Endothelial cell of umbilical vein (primary cell): ENCODE data around the gene KANK4. TPM values are rescaled to one million over a fixed set of nuclear protein-coding genes. Genes with fewer than 3 reads are reported as not detected.

Experiments
- BruUV-seq: library from RNA; stranded (reverse); fragments of 400-500 nt; replicated peaks from 2 replicates; lab custom pipeline; 2021; lab: Mats Ljungman, UMichigan
- CTCF ChIA-PET: fragments of 300-600, 350-600 bp; sonication (Branson Sonifier 250); formaldehyde crosslinking; loops from one replicate; lab custom pipeline; 2021; ENCODE audit warnings: antibody characterized with exemption, inconsistent platforms; lab: Charles Lee
- POLR2A ChIA-PET: fragments of 300-600, 350-600 bp; sonication (Branson Sonifier 250); formaldehyde crosslinking; loops from one replicate; lab custom pipeline; 2021; ENCODE audit warnings: antibody characterized with exemption, inconsistent platforms; lab: Charles Lee
- DNase-seq: peaks from one replicate; pipeline ENCODE4 v3.0.0-alpha.2; 2011; ENCODE audit warnings: low read depth, low spot score
- FAIRE-seq: peaks from 2 replicates; lab custom pipeline; 2011; peaks lifted over from hg19 to GRCh38; lab: Jason Lieb, UNC
- H2AFZ ChIP-seq: 2 replicates; pipeline ENCODE4 v1.6.0; 2012; ENCODE audit warnings: low read depth, low read length, control low read depth, inconsistent platforms
- H3K27ac ChIP-seq: 2 replicates; pipeline ENCODE4 v1.5.1; 2011; ENCODE audit warnings: low read depth, mild to moderate bottlenecking, control low read depth, low read length, moderate library complexity; ENCODE audit not compliant: insufficient read depth
- H3K27me3 ChIP-seq, 2 experiments: 2 replicates each; pipeline versions ENCODE4 v1.6.0 to v1.6.1; 2011; ENCODE audit warnings: low read length in 2 of 2, mixed read lengths in 1 of 2; ENCODE audit not compliant: control insufficient read depth in 2 of 2, insufficient read depth in 2 of 2
- H3K36me3 ChIP-seq, 2 experiments: 2 replicates in 1 of 2; 3 replicates in 1 of 2; pipeline ENCODE4 v1.5.1; 2011; ENCODE audit warnings: low read length in 2 of 2, mild to moderate bottlenecking in 1 of 2, moderate library complexity in 1 of 2; ENCODE audit not compliant: control insufficient read depth in 2 of 2, insufficient read depth in 2 of 2; ENCODE audit errors: extremely low read depth in 1 of 2
- H3K4me1 ChIP-seq: 3 replicates; pipeline ENCODE4 v1.5.1; 2011; ENCODE audit warnings: mild to moderate bottlenecking, low read length; ENCODE audit not compliant: control insufficient read depth, insufficient read depth; ENCODE audit errors: extremely low read depth
- H3K4me2 ChIP-seq: 2 replicates; pipeline ENCODE4 v1.6.1; 2011; ENCODE audit warnings: low read length, control low read depth, mixed read lengths; ENCODE audit not compliant: insufficient read depth
- H3K4me3 ChIP-seq, 3 experiments: fragments of 200-600 bp in 1 of 3; sonication (generic), shearing (Covaris generic) in 1 of 3; replicated peaks in 1 of 3; 2 replicates each; pipeline ENCODE4 v1.5.1; 2011 to 2016; ENCODE audit warnings: control low read depth in 3 of 3, low read length in 3 of 3, mild to moderate bottlenecking in 2 of 3, inconsistent platforms in 1 of 3, low read depth in 1 of 3, moderate library complexity in 1 of 3; ENCODE audit not compliant: insufficient read depth in 1 of 3
- H3K79me2 ChIP-seq: 2 replicates; pipeline ENCODE4 v1.6.0; 2012; ENCODE audit warnings: low read length, inconsistent platforms; ENCODE audit not compliant: control insufficient read depth, insufficient read depth
- H3K9ac ChIP-seq: replicated peaks from 2 replicates; pipeline ENCODE3; 2011; ENCODE audit warnings: low read length, control low read depth; ENCODE audit not compliant: insufficient read depth; ENCODE audit errors: extremely low read depth
- H3K9me1 ChIP-seq: replicated peaks from 3 replicates; pipeline ENCODE4 v1.6.0; 2011; ENCODE audit warnings: mild to moderate bottlenecking, low read length; ENCODE audit not compliant: control insufficient read depth, insufficient read depth; ENCODE audit errors: extremely low read depth
- H3K9me3 ChIP-seq: replicated peaks from 2 replicates; pipeline ENCODE4 v1.5.1; 2012; ENCODE audit warnings: low read length, inconsistent platforms; ENCODE audit not compliant: control insufficient read depth, insufficient read depth
- H4K20me1 ChIP-seq: replicated peaks from 2 replicates; pipeline ENCODE3; 2011; ENCODE audit warnings: mild to moderate bottlenecking, low read length; ENCODE audit not compliant: control insufficient read depth, insufficient read depth; ENCODE audit errors: extremely low read depth
- CTCF ChIP-seq, 2 donors: IDR thresholded peaks; 1 replicate in 1 of 2; 2 replicates in 1 of 2; pipeline ENCODE4 v1.5.1; 2011; ENCODE audit warnings: low read length in 2 of 2, mild to moderate bottlenecking in 2 of 2, moderate library complexity in 2 of 2, control low read depth in 1 of 2, inconsistent platforms in 1 of 2, low read depth in 1 of 2; ENCODE audit not compliant: insufficient read depth in 1 of 2; ENCODE audit errors: extremely low read depth in 1 of 2
- EZH2 ChIP-seq: IDR thresholded peaks from 2 replicates; pipeline ENCODE4 v1.6.1; 2012; ENCODE audit warnings: borderline replicate concordance, low read depth, mild to moderate bottlenecking, moderate library complexity, low read length, inconsistent platforms; ENCODE audit not compliant: severe bottlenecking
- FOS ChIP-seq: IDR thresholded peaks from 2 replicates; pipeline ENCODE4 v1.6.1; 2011; ENCODE audit warnings: mild to moderate bottlenecking, low read length, moderate library complexity, borderline replicate concordance; ENCODE audit not compliant: insufficient read depth
- GATA2 ChIP-seq: IDR thresholded peaks from 2 replicates; pipeline ENCODE4 v1.7.0; 2011; ENCODE audit warnings: low read depth, mild to moderate bottlenecking, moderate library complexity, mixed read lengths, low read length; ENCODE audit not compliant: insufficient read length, insufficient read depth
- JUN ChIP-seq: IDR thresholded peaks from 2 replicates; pipeline ENCODE4 v1.6.1; 2011; ENCODE audit warnings: borderline replicate concordance, low read depth; ENCODE audit not compliant: insufficient read length, insufficient read depth
- MYC ChIP-seq: IDR thresholded peaks from one replicate; pipeline ENCODE4 v1.6.1; 2011; ENCODE audit warnings: mild to moderate bottlenecking, low read depth, low read length
- POLR2A ChIP-seq: IDR thresholded peaks from 2 replicates; pipeline ENCODE4 v1.6.1; 2012; ENCODE audit warnings: low read depth, mild to moderate bottlenecking, control low read depth, low read length
- POLR2AphosphoS5 ChIP-seq: IDR thresholded peaks from 2 replicates; pipeline ENCODE4 v1.6.1; 2012; ENCODE audit warnings: low read depth, mild to moderate bottlenecking, control low read depth, low read length, moderate library complexity; ENCODE audit not compliant: insufficient read depth
- dilution Hi-C: fragments of 300-500 bp; cut with MboI; formaldehyde crosslinking; loops from one replicate; pipeline ENCODE4 v1.15.0; 2019; ENCODE audit warnings: low sequenced_read_pairs; ENCODE audit not compliant: extremely low pct_ligation_motif_present
- intact Hi-C: fragments of 100-400 bp; cut with micrococcal nuclease; formaldehyde crosslinking; loops from one replicate; pipeline ENCODE4 v1.10.0; 2022
- polyA plus RNA-seq, 4 experiments: library from polyadenylated mRNA; depleted of rRNA in 3 of 4; stranded (reverse) in 3 of 4; unstranded in 1 of 4; fragments of >200 nt; gene quantifications; 2 replicates each; pipeline versions ENCODE4 v1.2.1 to v1.2.3, GENCODE V29; 2011 to 2012; ENCODE audit warnings: missing spikeins in 1 of 4
- total RNA-seq: library from RNA; stranded (reverse); gene quantifications from 2 replicates; pipeline ENCODE4 v1.2.3, GENCODE V29; 2021
- TF ChIP-seq, protein P1 (sequence below): IDR thresholded peaks from 2 replicates; pipeline ENCODE4 v1.6.1; 2011; ENCODE audit not compliant: insufficient read depth, insufficient read length

The KANK4 gene
- total and polyA plus RNA-seq, 2 donors (not counting 3 experiments of a cell fraction or from before 2014, with no cell fraction given): not detected

GRCh38 chr1:62341615-62342014 is 22.4 kb upstream of the KANK4 start:
- no peak overlapping the region for H3K9ac ChIP-seq
- no peak for TF ChIP-seq JUN
- no peak for TF ChIP-seq POLR2AphosphoS5
- TF ChIP-seq FOS: no peak
- no peak for TF ChIP-seq CTCF (IDR thresholded peaks at IDR 0.05; ENCODE audit: extremely low read depth in 1 of 2, insufficient read depth in 1 of 2, low read depth in 1 of 2, low read length in 2 of 2)
- TF ChIP-seq, protein P1, sequence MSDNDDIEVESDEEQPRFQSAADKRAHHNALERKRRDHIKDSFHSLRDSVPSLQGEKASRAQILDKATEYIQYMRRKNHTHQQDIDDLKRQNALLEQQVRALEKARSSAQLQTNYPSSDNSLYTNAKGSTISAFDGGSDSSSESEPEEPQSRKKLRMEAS: no peak
- H3K36me3 ChIP-seq: no peaks in the 10 kb centered on the region
- H3K4me3 ChIP-seq: no peak overlapping the region
- H3K4me2 ChIP-seq: no peak overlapping the region
- no peaks in the 10 kb centered on the region for H4K20me1 ChIP-seq
- H3K79me2 ChIP-seq: no peaks in the 10 kb centered on the region
- ChIA-PET CTCF (no interaction called here), POLR2A (no interaction called here)
- H3K9me1 ChIP-seq: no peaks in the 10 kb centered on the region
- no peaks in the 10 kb centered on the region for H3K9me3 ChIP-seq
- H3K27ac ChIP-seq: no peak overlapping the region
- dilution Hi-C loops: no loop called here
- FAIRE-seq (no peak), DNase-seq (no peak)
- no peaks in the 10 kb centered on the region for H3K27me3 ChIP-seq
- no peak overlapping the region for H2AFZ ChIP-seq
- no TSS peak for BruUV-seq
- H3K4me1 ChIP-seq: no peaks in the 10 kb centered on the region
- intact Hi-C loops: no loop called here

DNA sequence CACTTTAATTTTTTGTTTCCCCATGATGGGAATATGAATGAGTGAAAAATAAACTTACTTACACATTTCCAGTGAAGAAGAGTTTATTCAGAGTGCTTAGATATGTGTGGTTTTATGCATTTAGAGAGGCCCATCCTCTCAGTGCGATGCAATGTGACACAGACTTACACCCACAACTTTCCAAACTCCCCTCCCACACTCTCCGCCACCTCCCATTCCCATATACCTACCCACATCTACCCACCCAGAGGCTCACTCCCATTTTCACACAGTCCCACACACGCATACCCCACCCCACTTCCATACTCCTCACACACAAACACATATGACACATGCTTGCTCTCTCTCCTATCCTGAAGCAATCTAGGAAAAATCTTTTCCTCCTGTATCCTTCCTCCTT is 21.9 kb upstream of the KANK4 start:
- H3K36me3 ChIP-seq: no peaks in the 10 kb centered on the region
- intact Hi-C loops (no loop called here), dilution Hi-C loops (no loop called here)
- FAIRE-seq (no peak), DNase-seq (no peak)
- H3K4me3 ChIP-seq: no peak overlapping the region
- no peaks in the 10 kb centered on the region for H3K9me3 ChIP-seq
- no peaks in the 10 kb centered on the region for H3K79me2 ChIP-seq
- TF ChIP-seq GATA2: no peak
- no peak for TF ChIP-seq FOS
- no peak for TF ChIP-seq POLR2A
- no peak for TF ChIP-seq CTCF (IDR thresholded peaks at IDR 0.05; ENCODE audit: extremely low read depth in 1 of 2, insufficient read depth in 1 of 2, low read depth in 1 of 2, low read length in 2 of 2)
- TF ChIP-seq POLR2AphosphoS5: no peak
- no peak for TF ChIP-seq JUN
- TF ChIP-seq, protein P1: no peak
- TF ChIP-seq MYC: no peak
- TF ChIP-seq EZH2: no peak
- no peak overlapping the region for H3K27ac ChIP-seq
- no peak overlapping the region for H3K4me2 ChIP-seq
- no peaks in the 10 kb centered on the region for H3K4me1 ChIP-seq
- POLR2A ChIA-PET: no interaction called here
- H2AFZ ChIP-seq: no peak overlapping the region
- H3K9ac ChIP-seq: no peak overlapping the region
- no peaks in the 10 kb centered on the region for H4K20me1 ChIP-seq
- H3K27me3 ChIP-seq: no peaks in the 10 kb centered on the region
- no TSS peak for BruUV-seq
- H3K9me1 ChIP-seq: no peaks in the 10 kb centered on the region
- CTCF ChIA-PET: no interaction called here
